ENCODE results near the gene AFP.

The AFP gene

DNA sequence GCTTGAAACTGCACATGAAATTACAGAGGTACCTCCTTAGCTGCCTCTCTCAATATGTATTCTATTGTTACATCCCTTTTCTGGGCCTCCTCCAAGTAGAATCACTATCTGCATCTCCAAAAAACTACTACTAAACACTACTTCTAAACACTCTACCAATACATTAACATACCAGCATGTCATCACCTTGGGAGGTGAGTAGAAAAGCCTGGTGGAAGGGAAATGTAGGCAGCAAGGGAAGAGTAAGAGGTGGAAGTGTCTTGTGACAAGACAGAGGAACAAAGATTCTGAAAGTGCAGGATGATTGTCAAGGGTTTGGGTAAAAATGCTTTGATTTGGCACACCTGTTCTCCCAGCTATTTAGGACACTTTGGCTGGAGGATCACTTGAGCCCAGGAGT, 49.1 kb downstream of the AFP start:
- DNase-seq (ENCODE audit: insufficient read length, low spot score) (no peak), FAIRE-seq (no peak)
- TF ChIP-seq, protein P1, sequence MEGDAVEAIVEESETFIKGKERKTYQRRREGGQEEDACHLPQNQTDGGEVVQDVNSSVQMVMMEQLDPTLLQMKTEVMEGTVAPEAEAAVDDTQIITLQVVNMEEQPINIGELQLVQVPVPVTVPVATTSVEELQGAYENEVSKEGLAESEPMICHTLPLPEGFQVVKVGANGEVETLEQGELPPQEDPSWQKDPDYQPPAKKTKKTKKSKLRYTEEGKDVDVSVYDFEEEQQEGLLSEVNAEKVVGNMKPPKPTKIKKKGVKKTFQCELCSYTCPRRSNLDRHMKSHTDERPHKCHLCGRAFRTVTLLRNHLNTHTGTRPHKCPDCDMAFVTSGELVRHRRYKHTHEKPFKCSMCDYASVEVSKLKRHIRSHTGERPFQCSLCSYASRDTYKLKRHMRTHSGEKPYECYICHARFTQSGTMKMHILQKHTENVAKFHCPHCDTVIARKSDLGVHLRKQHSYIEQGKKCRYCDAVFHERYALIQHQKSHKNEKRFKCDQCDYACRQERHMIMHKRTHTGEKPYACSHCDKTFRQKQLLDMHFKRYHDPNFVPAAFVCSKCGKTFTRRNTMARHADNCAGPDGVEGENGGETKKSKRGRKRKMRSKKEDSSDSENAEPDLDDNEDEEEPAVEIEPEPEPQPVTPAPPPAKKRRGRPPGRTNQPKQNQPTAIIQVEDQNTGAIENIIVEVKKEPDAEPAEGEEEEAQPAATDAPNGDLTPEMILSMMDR (IDR thresholded peaks at IDR 0.05; ENCODE audit: insufficient read depth, missing control alignments): no peak

DNA sequence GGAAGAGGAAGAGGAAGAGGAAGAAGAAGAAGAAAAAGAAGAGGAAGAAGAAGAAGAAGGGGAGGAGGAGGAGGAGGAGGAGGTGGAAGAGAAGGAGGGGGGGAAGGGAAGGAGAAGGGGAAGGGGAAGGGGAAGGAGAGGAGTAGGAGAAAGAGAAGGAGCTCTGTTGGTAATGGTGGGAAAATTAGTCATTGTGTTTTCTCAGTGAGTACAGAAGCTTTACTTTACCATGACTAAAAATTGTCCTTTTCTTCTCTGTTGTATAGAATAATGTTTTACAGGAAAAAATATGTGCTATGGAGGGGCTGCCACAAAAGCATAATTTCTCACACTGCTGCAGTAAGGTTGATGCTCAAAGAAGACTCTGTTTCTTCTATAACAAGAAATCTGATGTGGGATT, 49.6 kb downstream of the AFP start:
- no peak for FAIRE-seq
- no peak for DNase-seq (ENCODE audit: insufficient read length, low spot score)
- TF ChIP-seq, protein P1 (IDR thresholded peaks at IDR 0.05; ENCODE audit: insufficient read depth, missing control alignments): no peak

DNA sequence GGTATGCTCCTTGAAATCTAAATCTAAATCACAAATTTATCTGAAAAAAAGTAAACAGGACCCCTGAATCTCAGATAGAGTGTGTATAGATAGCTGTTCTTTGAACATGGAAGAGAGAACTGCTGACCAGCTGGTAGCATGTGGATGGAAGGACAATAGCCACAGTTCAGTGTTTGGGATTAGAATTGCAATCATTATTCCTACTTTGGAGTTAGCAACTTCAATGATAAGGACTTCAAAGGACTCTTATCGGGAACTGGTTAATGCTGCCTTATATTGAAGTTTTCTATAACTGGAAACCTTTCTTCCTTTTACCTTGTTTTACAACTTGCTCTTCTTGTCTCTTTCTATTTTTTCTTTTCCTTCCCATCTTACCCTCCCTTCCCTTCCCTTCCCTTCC, 50.5 kb downstream of the AFP start:
- TF ChIP-seq, protein P1 (IDR thresholded peaks at IDR 0.05; ENCODE audit: insufficient read depth, missing control alignments): no peak
- no peak for DNase-seq (ENCODE audit: insufficient read length, low spot score)
- no peak for FAIRE-seq

DNA sequence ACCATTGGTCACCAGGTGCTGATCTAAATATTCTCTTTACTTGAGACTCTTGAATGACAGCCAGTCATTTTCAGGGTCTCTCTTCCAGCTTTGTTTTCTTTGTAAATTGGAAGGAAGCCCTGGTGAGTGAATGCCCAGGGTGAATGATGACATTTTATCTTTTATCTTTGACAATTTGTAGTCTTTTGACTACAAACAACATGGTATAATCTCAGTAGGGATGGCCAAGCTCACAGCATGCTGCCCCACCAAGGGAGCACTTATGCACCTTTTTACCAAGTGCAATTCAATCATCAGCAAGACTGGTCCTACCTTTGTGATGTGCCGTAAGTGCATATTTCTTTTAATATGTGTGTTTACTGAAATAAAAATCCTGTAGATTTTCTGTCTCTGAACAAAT, 51.2 kb downstream of the AFP start:
- TF ChIP-seq, protein P1 (IDR thresholded peaks at IDR 0.05; ENCODE audit: insufficient read depth, missing control alignments): no peak
- DNase-seq (ENCODE audit: insufficient read length, low spot score) (no peak), FAIRE-seq (no peak)

DNA sequence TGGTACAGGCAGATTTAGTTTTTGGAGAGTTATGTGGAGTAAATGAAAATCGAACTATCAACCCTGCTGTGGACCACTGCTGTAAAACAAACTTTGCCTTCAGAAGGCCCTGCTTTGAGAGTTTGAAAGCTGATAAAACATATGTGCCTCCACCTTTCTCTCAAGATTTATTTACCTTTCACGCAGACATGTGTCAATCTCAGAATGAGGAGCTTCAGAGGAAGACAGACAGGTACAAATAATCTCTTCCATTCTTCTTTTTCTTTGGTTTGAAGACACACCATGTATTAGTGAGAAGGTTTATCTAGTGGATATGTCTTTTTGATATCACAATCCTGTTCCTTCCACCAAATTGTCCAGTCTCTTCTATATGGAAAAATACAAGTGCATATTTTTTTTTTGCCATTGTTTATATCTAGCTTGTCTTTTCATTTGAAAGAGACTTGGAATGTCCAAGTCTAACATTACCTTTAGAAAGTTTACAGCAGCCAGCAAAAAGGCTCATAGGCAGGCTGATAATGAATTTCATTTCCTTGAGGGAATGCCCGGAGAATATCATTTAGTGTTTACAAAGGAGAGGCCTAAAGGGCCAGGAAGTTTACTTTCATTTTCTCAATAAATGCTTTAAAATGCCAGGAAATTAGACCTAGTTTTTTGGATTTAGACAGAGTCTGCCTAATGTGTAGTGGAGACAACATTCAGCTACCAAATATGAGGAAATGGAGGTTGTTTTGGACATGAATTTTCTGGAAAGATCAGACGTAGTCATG, 64.2 kb downstream of the AFP start:
- FAIRE-seq: no peak
- TF ChIP-seq, protein P1 (IDR thresholded peaks at IDR 0.05; ENCODE audit: insufficient read depth, missing control alignments): no peak
- DNase-seq (ENCODE audit: insufficient read length, low spot score): no peak

DNA sequence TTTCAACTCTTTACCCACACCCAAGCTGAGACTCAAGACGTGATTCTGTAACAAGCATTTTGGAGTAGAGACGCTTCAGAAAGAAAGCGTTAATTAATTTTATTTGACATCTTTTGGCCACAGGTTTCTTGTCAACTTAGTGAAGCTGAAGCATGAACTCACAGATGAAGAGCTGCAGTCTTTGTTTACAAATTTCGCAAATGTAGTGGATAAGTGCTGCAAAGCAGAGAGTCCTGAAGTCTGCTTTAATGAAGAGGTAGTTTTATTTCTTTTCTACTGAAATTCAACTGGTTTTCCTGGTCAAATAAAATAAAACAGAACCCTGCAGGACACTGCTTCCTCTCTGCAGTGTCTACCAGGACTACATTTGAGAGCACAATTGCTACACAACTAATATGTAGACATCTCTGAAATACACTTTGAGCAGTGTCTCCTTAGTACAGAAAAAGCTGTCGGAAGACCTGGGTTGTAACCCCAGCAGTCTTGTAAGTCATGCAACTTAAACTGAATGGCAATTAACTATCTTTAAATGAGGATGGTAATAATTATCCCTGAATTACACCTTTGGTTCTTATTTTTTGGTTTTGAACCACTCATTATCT, 65.7 kb downstream of the AFP start:
- TF ChIP-seq, protein P1 (IDR thresholded peaks at IDR 0.05; ENCODE audit: insufficient read depth, missing control alignments): no peak
- FAIRE-seq: no peak
- no peak for DNase-seq (ENCODE audit: insufficient read length, low spot score)

DNA sequence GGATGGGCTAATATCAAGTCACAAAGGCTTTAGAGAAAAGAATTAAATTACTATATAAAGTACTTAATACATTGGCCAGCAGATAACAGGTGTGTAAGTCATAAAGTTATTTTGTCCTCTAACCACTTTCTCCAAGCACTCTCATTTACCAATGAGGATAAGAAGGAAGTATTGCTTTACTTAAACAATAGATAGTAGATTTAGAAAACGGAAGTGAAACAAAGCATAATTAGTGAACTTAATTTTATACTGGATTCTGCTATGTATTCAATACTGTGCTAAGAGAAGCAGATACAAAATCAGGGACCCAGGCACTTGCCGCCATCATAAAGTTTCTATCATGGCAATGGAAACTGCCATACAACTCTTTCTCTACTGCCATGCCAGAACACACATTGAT, 69.5 kb downstream of the AFP start:
- DNase-seq (ENCODE audit: insufficient read length, low spot score): no peak
- TF ChIP-seq, protein P1 (IDR thresholded peaks at IDR 0.05; ENCODE audit: insufficient read depth, missing control alignments): no peak
- FAIRE-seq: no peak
